ENCODE data around the gene IRF4.
A peak's percentile ranks its signal among the peaks of the same experiment; 100 is the strongest.

IRF4 gene

DNA sequence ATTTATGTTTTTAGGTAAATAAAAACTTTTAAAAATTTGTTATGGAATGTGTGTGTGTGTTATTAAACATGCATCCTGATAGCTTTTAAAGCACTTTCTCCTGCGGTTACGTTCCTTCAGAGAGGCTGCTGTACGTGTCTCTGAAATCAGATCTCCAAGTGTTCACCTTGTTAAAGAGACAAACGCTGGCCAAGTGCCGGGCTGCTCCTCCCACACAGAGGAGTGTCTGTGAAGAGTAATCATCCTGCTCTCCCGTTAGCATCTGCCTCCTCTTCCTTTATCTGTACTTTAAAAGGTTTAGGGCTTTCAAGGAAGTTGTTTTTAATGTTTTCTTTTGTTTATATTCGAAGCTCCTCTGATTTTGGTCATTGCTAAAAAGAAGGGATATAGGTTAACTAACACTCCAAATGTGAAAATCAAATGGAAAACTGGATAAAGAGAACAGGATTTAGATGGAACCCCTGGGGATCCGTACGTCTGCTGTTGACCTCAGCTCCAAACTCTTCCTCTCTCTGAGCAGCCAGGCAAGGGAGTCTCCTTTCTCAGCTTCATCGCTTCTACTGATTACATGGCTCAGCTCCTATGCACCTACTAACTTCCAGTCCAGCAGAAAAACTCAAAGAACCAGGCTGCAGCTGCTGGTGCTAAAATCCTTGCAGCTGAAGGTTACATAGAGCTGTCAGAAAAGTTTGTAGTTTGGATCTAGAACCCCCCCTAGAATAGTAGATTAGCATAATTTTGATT, 20.0 kb downstream of the IRF4 start:
- DNase-seq (ENCODE audit: low read depth): peak; percentile 46
- TF ChIP-seq, protein P1, sequence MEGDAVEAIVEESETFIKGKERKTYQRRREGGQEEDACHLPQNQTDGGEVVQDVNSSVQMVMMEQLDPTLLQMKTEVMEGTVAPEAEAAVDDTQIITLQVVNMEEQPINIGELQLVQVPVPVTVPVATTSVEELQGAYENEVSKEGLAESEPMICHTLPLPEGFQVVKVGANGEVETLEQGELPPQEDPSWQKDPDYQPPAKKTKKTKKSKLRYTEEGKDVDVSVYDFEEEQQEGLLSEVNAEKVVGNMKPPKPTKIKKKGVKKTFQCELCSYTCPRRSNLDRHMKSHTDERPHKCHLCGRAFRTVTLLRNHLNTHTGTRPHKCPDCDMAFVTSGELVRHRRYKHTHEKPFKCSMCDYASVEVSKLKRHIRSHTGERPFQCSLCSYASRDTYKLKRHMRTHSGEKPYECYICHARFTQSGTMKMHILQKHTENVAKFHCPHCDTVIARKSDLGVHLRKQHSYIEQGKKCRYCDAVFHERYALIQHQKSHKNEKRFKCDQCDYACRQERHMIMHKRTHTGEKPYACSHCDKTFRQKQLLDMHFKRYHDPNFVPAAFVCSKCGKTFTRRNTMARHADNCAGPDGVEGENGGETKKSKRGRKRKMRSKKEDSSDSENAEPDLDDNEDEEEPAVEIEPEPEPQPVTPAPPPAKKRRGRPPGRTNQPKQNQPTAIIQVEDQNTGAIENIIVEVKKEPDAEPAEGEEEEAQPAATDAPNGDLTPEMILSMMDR (IDR thresholded peaks at IDR 0.05; ENCODE audit: control insufficient read depth, extremely low read depth, insufficient read depth): no peak
- no peak overlapping the region for H3K4me3 ChIP-seq (ENCODE audit: low read depth, low read length)

DNA sequence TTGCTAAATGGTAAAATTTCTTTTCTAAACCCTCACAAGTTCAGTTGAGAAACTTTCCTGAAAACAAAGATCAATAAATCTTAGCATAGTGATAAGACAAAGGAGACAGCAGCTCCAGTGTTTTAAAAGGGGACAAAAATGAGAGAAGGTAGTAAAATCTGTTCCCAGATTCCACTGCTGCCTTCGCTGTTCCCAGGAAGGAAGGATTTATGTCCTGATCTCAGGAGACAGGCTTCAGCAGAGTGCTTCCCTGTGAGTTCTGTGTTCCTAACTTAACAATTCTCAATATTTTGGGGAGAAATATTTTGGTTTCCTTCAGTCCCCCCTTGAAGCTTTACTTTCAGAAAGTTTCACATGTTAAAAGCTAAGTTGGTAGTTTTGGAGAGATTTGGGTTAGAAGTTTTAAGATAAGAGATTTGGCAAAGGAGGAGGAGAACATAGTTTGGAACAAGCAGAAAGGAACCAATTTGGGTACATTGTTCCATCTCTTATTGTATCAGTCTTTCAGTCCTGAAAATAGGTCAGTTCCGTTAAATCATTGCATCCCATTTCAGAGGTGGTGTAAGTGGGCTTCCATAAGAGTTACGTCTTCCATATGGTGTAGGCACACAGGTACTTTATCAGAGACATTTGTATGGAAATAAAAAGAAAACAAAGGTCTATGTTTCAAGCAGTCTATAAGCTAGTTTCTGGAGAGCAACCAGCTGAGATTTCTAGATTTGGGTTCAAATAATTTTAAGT, 20.8 kb downstream of the IRF4 start:
- DNase-seq (ENCODE audit: low read depth): no peak
- H3K4me3 ChIP-seq (ENCODE audit: low read depth, low read length): no peak overlapping the region
- TF ChIP-seq, protein P1 (IDR thresholded peaks at IDR 0.05; ENCODE audit: control insufficient read depth, extremely low read depth, insufficient read depth): no peak

DNA sequence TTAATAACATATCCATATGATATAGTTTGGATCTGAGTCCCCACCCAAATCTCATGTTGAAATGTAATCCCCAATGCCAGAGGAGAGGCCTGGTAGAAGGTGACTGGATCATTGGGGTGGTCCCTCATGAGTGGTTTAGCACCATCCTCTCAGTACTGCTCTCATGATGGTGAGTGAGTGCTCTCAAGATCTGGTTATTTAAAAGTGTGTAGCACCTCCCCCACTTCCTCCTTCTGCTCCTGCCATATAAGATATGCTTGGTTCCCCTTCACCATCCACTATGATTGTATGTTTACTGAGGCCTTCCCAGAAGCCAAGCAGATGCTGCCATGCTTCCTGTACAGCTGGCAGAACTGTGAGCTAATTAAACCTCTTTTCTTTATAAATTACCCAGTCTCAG, 22.9 kb downstream of the IRF4 start:
- TF ChIP-seq, protein P1 (IDR thresholded peaks at IDR 0.05; ENCODE audit: control insufficient read depth, extremely low read depth, insufficient read depth): no peak
- H3K4me3 ChIP-seq (ENCODE audit: low read depth, low read length): no peak overlapping the region
- no peak for DNase-seq (ENCODE audit: low read depth)

DNA sequence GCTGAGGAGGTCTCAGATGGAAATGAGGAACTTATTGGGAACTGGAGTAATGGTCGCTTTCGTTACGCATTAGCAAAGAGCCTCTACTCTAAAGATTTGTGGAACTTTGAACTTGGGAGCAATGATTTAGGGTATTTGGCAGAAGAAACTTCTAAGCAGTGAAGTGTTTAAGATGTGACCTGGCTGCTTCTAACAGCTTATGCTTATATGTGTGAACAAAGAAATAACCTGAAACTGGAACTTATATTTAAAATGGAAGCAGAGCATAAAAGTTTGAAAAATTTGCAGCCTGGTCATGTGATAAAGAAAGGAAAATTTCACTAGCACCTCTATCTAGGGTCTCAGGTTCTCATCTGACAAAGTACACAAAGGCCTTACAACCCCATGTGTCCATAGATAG, 23.5 kb downstream of the IRF4 start:
- H3K4me3 ChIP-seq (ENCODE audit: low read depth, low read length): no peak overlapping the region
- DNase-seq (ENCODE audit: low read depth): no peak
- TF ChIP-seq, protein P1 (IDR thresholded peaks at IDR 0.05; ENCODE audit: control insufficient read depth, extremely low read depth, insufficient read depth): no peak

DNA sequence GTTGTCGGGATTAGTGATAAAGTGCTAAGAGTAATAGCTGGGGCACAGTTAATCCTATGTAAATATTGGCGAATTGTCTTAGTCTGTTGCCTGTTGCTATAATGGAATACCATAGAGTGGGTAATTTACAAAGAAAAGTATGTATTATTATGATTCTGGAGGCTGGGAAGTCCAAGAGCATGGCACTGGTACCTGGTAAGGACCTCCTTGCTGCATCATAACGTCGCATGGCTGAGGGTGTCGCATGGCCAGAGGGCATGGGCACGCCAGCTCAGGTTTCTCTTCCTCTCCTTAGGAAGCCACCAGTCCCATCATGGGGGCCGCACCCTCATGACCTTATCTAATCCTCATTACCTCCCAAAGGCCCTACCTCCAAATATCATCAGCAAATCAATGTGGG, 29.7 kb downstream of the IRF4 start:
- no peak overlapping the region for H3K4me3 ChIP-seq (ENCODE audit: low read depth, low read length)
- DNase-seq (ENCODE audit: low read depth): no peak
- TF ChIP-seq, protein P1 (IDR thresholded peaks at IDR 0.05; ENCODE audit: control insufficient read depth, extremely low read depth, insufficient read depth): no peak

DNA sequence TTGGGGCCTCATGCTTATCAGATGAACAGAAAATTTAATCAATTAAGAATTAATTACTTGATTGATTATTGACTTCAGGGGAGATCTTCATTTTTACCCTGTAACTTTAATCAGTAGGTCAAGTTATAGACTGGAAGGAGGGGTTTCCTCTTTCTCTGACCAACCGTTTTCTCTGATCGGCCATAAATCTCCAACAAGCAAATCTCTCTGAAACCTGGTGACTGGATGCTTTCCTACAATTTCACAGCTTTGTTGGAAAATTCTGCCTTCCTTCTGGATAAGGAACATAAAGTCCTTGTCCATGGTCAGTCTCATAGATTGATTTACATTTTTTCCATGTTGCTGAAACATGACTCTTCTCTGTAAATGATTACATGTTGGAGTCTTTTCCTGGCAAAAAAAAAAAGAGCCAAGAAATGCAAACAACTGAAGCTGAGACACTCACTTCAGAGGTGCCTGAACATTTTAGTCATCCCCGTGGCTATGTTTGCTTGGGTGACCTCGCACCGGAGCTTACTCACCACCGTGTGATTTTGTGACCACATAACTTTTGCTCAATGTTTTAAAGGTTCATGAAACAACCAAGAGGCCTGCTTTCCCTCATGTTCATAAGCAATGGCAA, 31.0 kb downstream of the IRF4 start:
- TF ChIP-seq, protein P1 (IDR thresholded peaks at IDR 0.05; ENCODE audit: control insufficient read depth, extremely low read depth, insufficient read depth): no peak
- no peak overlapping the region for H3K4me3 ChIP-seq (ENCODE audit: low read depth, low read length)
- peak; percentile 21 for DNase-seq (ENCODE audit: low read depth)
